ENCODE results near the gene CAMTA1.

DNA sequence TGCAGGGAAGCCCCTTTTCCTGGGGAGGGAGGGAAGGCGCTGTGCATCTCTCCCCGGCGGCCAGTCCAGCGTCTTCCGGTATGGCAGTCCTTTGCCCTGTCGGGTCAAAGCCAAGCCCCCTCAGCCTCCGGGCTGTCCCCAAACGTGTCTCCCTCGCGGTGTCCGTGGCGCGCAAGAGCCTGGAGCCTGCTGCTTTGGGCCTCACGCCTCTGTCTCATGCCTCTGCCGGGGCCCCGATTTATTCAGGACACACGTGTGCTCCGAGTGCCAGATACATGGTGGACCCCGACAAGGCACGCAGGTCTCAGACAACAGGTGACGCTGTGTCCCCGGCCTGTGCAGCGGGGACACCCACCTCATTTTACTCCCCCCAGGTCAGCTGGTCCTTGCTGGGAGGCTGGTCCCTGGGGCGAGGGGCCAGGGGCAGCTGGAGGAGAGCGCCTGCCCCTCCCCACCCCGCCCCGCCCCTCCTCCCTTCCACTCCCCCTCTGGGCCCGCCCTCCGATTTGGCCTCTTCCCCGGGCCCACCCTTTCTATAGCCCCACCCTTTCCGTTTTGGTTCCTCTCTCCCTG lies 176.7 kb downstream of the CAMTA1 start:
- TF ChIP-seq POLR2A (IDR thresholded peaks at IDR 0.05; ENCODE audit: borderline replicate concordance, extremely low read depth, insufficient read depth, insufficient read length) = no peak
- TF ChIP-seq FOSL1 (IDR thresholded peaks at IDR 0.05; ENCODE audit: low read depth) = no peak
- TF ChIP-seq, protein P1, sequence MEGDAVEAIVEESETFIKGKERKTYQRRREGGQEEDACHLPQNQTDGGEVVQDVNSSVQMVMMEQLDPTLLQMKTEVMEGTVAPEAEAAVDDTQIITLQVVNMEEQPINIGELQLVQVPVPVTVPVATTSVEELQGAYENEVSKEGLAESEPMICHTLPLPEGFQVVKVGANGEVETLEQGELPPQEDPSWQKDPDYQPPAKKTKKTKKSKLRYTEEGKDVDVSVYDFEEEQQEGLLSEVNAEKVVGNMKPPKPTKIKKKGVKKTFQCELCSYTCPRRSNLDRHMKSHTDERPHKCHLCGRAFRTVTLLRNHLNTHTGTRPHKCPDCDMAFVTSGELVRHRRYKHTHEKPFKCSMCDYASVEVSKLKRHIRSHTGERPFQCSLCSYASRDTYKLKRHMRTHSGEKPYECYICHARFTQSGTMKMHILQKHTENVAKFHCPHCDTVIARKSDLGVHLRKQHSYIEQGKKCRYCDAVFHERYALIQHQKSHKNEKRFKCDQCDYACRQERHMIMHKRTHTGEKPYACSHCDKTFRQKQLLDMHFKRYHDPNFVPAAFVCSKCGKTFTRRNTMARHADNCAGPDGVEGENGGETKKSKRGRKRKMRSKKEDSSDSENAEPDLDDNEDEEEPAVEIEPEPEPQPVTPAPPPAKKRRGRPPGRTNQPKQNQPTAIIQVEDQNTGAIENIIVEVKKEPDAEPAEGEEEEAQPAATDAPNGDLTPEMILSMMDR (IDR thresholded peaks at IDR 0.05 in 2 of 3, conservative IDR thresholded peaks at IDR 0.05 in 1 of 3; ENCODE audit: borderline replicate concordance in 1 of 3, insufficient read depth in 1 of 3, low read depth in 2 of 3, low read length in 2 of 3) = no peak
- TF ChIP-seq POLR2AphosphoS5 (IDR thresholded peaks at IDR 0.05; ENCODE audit: low read depth, low read length) = no peak
- TF ChIP-seq TCF7L2 (IDR thresholded peaks at IDR 0.05; ENCODE audit: borderline replicate concordance, extremely low read depth, insufficient read depth, insufficient read length) = no peak
- TF ChIP-seq, protein P2, sequence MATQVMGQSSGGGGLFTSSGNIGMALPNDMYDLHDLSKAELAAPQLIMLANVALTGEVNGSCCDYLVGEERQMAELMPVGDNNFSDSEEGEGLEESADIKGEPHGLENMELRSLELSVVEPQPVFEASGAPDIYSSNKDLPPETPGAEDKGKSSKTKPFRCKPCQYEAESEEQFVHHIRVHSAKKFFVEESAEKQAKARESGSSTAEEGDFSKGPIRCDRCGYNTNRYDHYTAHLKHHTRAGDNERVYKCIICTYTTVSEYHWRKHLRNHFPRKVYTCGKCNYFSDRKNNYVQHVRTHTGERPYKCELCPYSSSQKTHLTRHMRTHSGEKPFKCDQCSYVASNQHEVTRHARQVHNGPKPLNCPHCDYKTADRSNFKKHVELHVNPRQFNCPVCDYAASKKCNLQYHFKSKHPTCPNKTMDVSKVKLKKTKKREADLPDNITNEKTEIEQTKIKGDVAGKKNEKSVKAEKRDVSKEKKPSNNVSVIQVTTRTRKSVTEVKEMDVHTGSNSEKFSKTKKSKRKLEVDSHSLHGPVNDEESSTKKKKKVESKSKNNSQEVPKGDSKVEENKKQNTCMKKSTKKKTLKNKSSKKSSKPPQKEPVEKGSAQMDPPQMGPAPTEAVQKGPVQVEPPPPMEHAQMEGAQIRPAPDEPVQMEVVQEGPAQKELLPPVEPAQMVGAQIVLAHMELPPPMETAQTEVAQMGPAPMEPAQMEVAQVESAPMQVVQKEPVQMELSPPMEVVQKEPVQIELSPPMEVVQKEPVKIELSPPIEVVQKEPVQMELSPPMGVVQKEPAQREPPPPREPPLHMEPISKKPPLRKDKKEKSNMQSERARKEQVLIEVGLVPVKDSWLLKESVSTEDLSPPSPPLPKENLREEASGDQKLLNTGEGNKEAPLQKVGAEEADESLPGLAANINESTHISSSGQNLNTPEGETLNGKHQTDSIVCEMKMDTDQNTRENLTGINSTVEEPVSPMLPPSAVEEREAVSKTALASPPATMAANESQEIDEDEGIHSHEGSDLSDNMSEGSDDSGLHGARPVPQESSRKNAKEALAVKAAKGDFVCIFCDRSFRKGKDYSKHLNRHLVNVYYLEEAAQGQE (IDR thresholded peaks at IDR 0.05; ENCODE audit: low read depth) = no peak
- TF ChIP-seq, protein P3, sequence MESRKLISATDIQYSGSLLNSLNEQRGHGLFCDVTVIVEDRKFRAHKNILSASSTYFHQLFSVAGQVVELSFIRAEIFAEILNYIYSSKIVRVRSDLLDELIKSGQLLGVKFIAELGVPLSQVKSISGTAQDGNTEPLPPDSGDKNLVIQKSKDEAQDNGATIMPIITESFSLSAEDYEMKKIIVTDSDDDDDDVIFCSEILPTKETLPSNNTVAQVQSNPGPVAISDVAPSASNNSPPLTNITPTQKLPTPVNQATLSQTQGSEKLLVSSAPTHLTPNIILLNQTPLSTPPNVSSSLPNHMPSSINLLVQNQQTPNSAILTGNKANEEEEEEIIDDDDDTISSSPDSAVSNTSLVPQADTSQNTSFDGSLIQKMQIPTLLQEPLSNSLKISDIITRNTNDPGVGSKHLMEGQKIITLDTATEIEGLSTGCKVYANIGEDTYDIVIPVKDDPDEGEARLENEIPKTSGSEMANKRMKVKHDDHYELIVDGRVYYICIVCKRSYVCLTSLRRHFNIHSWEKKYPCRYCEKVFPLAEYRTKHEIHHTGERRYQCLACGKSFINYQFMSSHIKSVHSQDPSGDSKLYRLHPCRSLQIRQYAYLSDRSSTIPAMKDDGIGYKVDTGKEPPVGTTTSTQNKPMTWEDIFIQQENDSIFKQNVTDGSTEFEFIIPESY (IDR thresholded peaks at IDR 0.05; ENCODE audit: extremely low read depth, insufficient replicate concordance, low read length) = no peak
- TF ChIP-seq JUND (IDR thresholded peaks at IDR 0.05) = no peak
- no peak for TF ChIP-seq EZH2 (IDR thresholded peaks at IDR 0.05)
- TF ChIP-seq EGR1 (IDR thresholded peaks at IDR 0.05; ENCODE audit: low read depth) = no peak
- TF ChIP-seq, protein P4, sequence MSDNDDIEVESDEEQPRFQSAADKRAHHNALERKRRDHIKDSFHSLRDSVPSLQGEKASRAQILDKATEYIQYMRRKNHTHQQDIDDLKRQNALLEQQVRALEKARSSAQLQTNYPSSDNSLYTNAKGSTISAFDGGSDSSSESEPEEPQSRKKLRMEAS (IDR thresholded peaks at IDR 0.05) = no peak

All from HCT116 (cell line).